GM12878 (cell line): ENCODE results near the gene C14orf39. TPM values are rescaled to one million over a fixed set of nuclear protein-coding genes. Genes with fewer than 3 reads are reported as not detected.

ENCODE experiments used
- ATAC-seq: fragments of 200-7000 bp; cut with Tn5 transposase; 3 replicates; pipeline ENCODE4 v1.9.1; 2020; ENCODE audit warnings: mild to moderate bottlenecking, moderate library complexity
- BruUV-seq: library from RNA; stranded (reverse); fragments of 400-500 nt; replicated peaks from 2 replicates; lab custom pipeline; 2021; lab: Mats Ljungman, UMichigan
- CTCF ChIA-PET: fragments of 300-600 bp; sonication (Branson Sonifier 250); formaldehyde crosslinking; extraction: SDS; loops from one replicate; lab custom pipeline; 2021; ENCODE audit warnings: inconsistent platforms; lab: Yijun Ruan, JAX
- POLR2A ChIA-PET: fragments of 350-600 bp; formaldehyde crosslinking; extraction: SDS; loops from one replicate; lab custom pipeline; 2021; ENCODE audit warnings: inconsistent platforms; lab: Charles Lee
- RAD21 ChIA-PET: fragments of 300-600 bp; sonication (Branson Sonifier 250); formaldehyde crosslinking; loops from one replicate; lab custom pipeline; 2023; ENCODE audit warnings: antibody characterized with exemption; ENCODE audit not compliant: unreplicated experiment; lab: Charles Lee
- SMC1A ChIA-PET: fragments of 300-600 bp; sonication (Branson Sonifier 250); formaldehyde crosslinking; loops from one replicate; lab custom pipeline; 2023; ENCODE audit not compliant: unreplicated experiment, uncharacterized antibody; lab: Charles Lee
- DNase-seq: peaks from one replicate; pipeline ENCODE4 v3.0.0-alpha.2; 2011; ENCODE audit warnings: low read depth, low spot score
- FAIRE-seq: peaks from 3 replicates; lab custom pipeline; 2011; peaks lifted over from hg19 to GRCh38; lab: Jason Lieb, UNC
- H2AFZ ChIP-seq: 2 replicates; pipeline ENCODE4 v1.6.0; 2011; ENCODE audit warnings: low read depth, low read length, control low read depth; ENCODE audit not compliant: control insufficient read depth
- H3K27ac ChIP-seq: 2 replicates; pipeline ENCODE4 v1.5.1; 2011; ENCODE audit warnings: control low read depth; ENCODE audit not compliant: control insufficient read depth, insufficient read depth
- H3K27me3 ChIP-seq, 2 experiments: replicated peaks in 1 of 2; 2 replicates each; pipeline versions ENCODE4 v1.6.0 to v1.6.1; 2011; ENCODE audit warnings: low read length in 1 of 2; ENCODE audit not compliant: control insufficient read depth in 2 of 2, insufficient read depth in 2 of 2
- H3K36me3 ChIP-seq, 2 experiments: 2 replicates each; pipeline ENCODE4 v1.5.1; 2011; ENCODE audit warnings: low read length in 1 of 2; ENCODE audit not compliant: control insufficient read depth in 2 of 2, insufficient read depth in 2 of 2
- H3K4me1 ChIP-seq: 2 replicates; pipeline ENCODE4 v1.6.1; 2011; ENCODE audit warnings: mild to moderate bottlenecking, low read length, moderate library complexity, mixed read lengths; ENCODE audit not compliant: control insufficient read depth, insufficient read depth
- H3K4me2 ChIP-seq: 2 replicates; pipeline ENCODE4 v1.6.0; 2011; ENCODE audit warnings: control low read depth; ENCODE audit not compliant: control insufficient read depth, insufficient read depth
- H3K4me3 ChIP-seq: fragments of 200-600 bp; sonication (generic); 2 replicates; pipeline ENCODE4 v1.5.1; 2016
- H3K79me2 ChIP-seq: 2 replicates; pipeline ENCODE4 v1.6.0; 2011; ENCODE audit warnings: low read length; ENCODE audit not compliant: control insufficient read depth, insufficient read depth
- H3K9ac ChIP-seq: 2 replicates; pipeline ENCODE4 v1.8.0; 2011; ENCODE audit warnings: low read length, control low read depth, mixed read lengths; ENCODE audit not compliant: control insufficient read depth, insufficient read depth
- H3K9me3 ChIP-seq: replicated peaks from 3 replicates; pipeline ENCODE4 v1.5.1; 2011; ENCODE audit warnings: mild to moderate bottlenecking, low read length; ENCODE audit not compliant: control insufficient read depth, insufficient read depth
- H4K20me1 ChIP-seq: 2 replicates; pipeline ENCODE4 v1.6.0; 2011; ENCODE audit not compliant: control insufficient read depth, insufficient read depth
- FOS ChIP-seq: IDR thresholded peaks from 3 replicates; pipeline ENCODE4 v1.6.1; 2011; ENCODE audit warnings: borderline replicate concordance; ENCODE audit not compliant: insufficient read length; ENCODE audit errors: extremely low read depth
- JUND ChIP-seq: IDR thresholded peaks from 2 replicates; pipeline ENCODE4 v1.6.1; 2012; ENCODE audit warnings: low read depth, mild to moderate bottlenecking, low read length, improper control_type of control experiment, moderate library complexity
- NFYA ChIP-seq: IDR thresholded peaks from 2 replicates; pipeline ENCODE4 v1.6.1; 2011; ENCODE audit warnings: low read depth, mild to moderate bottlenecking, low read length, improper control_type of control experiment, borderline replicate concordance
- PML ChIP-seq: IDR thresholded peaks from 2 replicates; pipeline ENCODE4 v1.6.1; 2012; ENCODE audit warnings: low read length, inconsistent platforms
- SMAD1 ChIP-seq: fragments of 450-650 bp; IDR thresholded peaks from 2 replicates; pipeline ENCODE4 v1.6.1; 2018; ENCODE audit warnings: mild to moderate bottlenecking, low read depth; ENCODE audit not compliant: partially characterized antibody
- SUZ12 ChIP-seq: fragments of 200-600 bp; sonication (generic); IDR thresholded peaks from one replicate; pipeline ENCODE4 v1.6.1; 2018; ENCODE audit warnings: antibody characterized with exemption, mild to moderate bottlenecking; ENCODE audit not compliant: unreplicated experiment
- ZBTB40 ChIP-seq: fragments of 450-650 bp; IDR thresholded peaks from 2 replicates; pipeline ENCODE4 v1.6.1; 2016; ENCODE audit warnings: mild to moderate bottlenecking, moderate library complexity, borderline replicate concordance
- WGBS: methylation state at CpG from one replicate; pipeline ENCODE4 v1.1.6; 2016; ENCODE audit warnings: low lambda C conversion rate; ENCODE audit not compliant: insufficient replicate concordance, insufficient coverage; ENCODE audit errors: missing lambda C conversion rate; 5-methylcytosine and 5-hydroxymethylcytosine counted together
- in situ Hi-C: fragments of 300-500 bp; cut with MboI; formaldehyde crosslinking; loops from 9 replicates; pipeline ENCODE4 v1.14.3; 2018; ENCODE audit warnings: mixed read lengths
- intact Hi-C: fragments of 100-400 bp; cut with micrococcal nuclease; formaldehyde crosslinking; loops from one replicate; pipeline ENCODE4 v1.14.2; 2022; ENCODE audit not compliant: unreplicated experiment
- polyA plus RNA-seq, 11 experiments: library from polyadenylated mRNA; depleted of rRNA in 4 of 11; unstranded in 6 of 11; stranded (reverse) in 5 of 11; fragments of >200 nt; fragmentation: Nextera tagmentation in 4 of 11; fragmentation: Illumina TruSeq in 1 of 11; extraction: Ambion mirVana in 4 of 11; extraction: Trizol in 1 of 11; gene quantifications; 1 replicate in 1 of 11; 2 replicates in 10 of 11; pipeline versions ENCODE4 v1.2.1 to v1.2.3, GENCODE V29; 2011 to 2016; ENCODE audit warnings: inconsistent platforms in 2 of 11, missing spikeins in 2 of 11, low read depth in 1 of 11
- total RNA-seq, 4 experiments: library from RNA; depleted of rRNA in 3 of 4; stranded (reverse); fragments of >200 nt in 3 of 4; fragmentation: Illumina TruSeq in 1 of 4; extraction: Trizol in 1 of 4; gene quantifications; 2 replicates each; pipeline versions ENCODE4 v1.2.1 to v1.2.3, GENCODE V29; 2013 to 2021
- TF ChIP-seq, protein P1 (sequence below): fragments of 450-650 bp; IDR thresholded peaks from 2 replicates; pipeline ENCODE4 v1.6.1; 2018; ENCODE audit warnings: borderline replicate concordance, mild to moderate bottlenecking; ENCODE audit not compliant: partially characterized antibody
- TF ChIP-seq, protein P2 (sequence below): IDR thresholded peaks from 2 replicates; pipeline ENCODE4 v1.6.1; 2011; ENCODE audit warnings: borderline replicate concordance, low read depth, mild to moderate bottlenecking, moderate library complexity, low read length; ENCODE audit not compliant: insufficient read depth, poor library complexity, severe bottlenecking
- TF ChIP-seq, protein P3 (sequence below): IDR thresholded peaks from 2 replicates; pipeline ENCODE4 v1.6.1; 2012; ENCODE audit warnings: improper control_type of control experiment, low read depth, low read length; ENCODE audit not compliant: insufficient replicate concordance

Gene C14orf39
- total and polyA plus RNA-seq, 10 of the 15 experiments (the other 5 are each of a cell fraction or from before 2014, with no cell fraction given): 0.24 to 0.31 TPM; not detected in 8

GRCh38 chr14:60487211-60487610 is 1.3 kb upstream of the C14orf39 start:
- WGBS: 4% methylated on average over 2 of the region's 2 CpGs
- ChIA-PET SMC1A (interaction anchor here (1.4 kb wide), 1 partner anchor 137 kb away, joined by 4 read pairs; no protein-coding TSS in a partner anchor), CTCF (no interaction called here), RAD21 (no interaction called here), POLR2A (no interaction called here)
- Histone ChIP-seq H3K79me2 (no peaks in the 10 kb centered on the region), H3K36me3 (no peaks in the 10 kb centered on the region), H3K27ac (no peak overlapping the region), H3K27me3 (peaks cover 0 to 3% of the 10 kb centered on the region in 2 experiments; a peak in 3 of 4 replicates), H4K20me1 (no peaks in the 10 kb centered on the region), H3K4me3 (no peak overlapping the region), H3K9me3 (no peaks in the 10 kb centered on the region), H3K4me2 (no peak overlapping the region), H3K9ac (no peak overlapping the region), H2AFZ (no peak overlapping the region), H3K4me1 (no peaks in the 10 kb centered on the region)
- in situ Hi-C loops (no loop called here), intact Hi-C loops (no loop called here)
- DNase-seq: no peak
- no peak for ATAC-seq
- FAIRE-seq: peak; percentile 54
- no TSS peak for BruUV-seq
- TF ChIP-seq SMAD1 (no peak), JUND (no peak), PML (no peak), FOS (no peak), SUZ12 (no peak), ZBTB40 (no peak), NFYA (no peak)
- TF ChIP-seq, protein P1, sequence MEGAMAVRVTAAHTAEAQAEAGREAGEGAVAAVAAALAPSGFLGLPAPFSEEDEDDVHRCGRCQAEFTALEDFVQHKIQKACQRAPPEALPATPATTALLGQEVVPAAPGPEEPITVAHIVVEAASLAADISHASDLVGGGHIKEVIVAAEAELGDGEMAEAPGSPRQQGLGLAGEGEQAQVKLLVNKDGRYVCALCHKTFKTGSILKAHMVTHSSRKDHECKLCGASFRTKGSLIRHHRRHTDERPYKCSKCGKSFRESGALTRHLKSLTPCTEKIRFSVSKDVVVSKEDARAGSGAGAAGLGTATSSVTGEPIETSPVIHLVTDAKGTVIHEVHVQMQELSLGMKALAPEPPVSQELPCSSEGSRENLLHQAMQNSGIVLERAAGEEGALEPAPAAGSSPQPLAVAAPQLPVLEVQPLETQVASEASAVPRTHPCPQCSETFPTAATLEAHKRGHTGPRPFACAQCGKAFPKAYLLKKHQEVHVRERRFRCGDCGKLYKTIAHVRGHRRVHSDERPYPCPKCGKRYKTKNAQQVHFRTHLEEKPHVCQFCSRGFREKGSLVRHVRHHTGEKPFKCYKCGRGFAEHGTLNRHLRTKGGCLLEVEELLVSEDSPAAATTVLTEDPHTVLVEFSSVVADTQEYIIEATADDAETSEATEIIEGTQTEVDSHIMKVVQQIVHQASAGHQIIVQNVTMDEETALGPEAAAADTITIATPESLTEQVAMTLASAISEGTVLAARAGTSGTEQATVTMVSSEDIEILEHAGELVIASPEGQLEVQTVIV: no peak
- TF ChIP-seq, protein P2, sequence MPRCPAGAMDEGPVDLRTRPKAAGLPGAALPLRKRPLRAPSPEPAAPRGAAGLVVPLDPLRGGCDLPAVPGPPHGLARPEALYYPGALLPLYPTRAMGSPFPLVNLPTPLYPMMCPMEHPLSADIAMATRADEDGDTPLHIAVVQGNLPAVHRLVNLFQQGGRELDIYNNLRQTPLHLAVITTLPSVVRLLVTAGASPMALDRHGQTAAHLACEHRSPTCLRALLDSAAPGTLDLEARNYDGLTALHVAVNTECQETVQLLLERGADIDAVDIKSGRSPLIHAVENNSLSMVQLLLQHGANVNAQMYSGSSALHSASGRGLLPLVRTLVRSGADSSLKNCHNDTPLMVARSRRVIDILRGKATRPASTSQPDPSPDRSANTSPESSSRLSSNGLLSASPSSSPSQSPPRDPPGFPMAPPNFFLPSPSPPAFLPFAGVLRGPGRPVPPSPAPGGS: no peak
- TF ChIP-seq, protein P3, sequence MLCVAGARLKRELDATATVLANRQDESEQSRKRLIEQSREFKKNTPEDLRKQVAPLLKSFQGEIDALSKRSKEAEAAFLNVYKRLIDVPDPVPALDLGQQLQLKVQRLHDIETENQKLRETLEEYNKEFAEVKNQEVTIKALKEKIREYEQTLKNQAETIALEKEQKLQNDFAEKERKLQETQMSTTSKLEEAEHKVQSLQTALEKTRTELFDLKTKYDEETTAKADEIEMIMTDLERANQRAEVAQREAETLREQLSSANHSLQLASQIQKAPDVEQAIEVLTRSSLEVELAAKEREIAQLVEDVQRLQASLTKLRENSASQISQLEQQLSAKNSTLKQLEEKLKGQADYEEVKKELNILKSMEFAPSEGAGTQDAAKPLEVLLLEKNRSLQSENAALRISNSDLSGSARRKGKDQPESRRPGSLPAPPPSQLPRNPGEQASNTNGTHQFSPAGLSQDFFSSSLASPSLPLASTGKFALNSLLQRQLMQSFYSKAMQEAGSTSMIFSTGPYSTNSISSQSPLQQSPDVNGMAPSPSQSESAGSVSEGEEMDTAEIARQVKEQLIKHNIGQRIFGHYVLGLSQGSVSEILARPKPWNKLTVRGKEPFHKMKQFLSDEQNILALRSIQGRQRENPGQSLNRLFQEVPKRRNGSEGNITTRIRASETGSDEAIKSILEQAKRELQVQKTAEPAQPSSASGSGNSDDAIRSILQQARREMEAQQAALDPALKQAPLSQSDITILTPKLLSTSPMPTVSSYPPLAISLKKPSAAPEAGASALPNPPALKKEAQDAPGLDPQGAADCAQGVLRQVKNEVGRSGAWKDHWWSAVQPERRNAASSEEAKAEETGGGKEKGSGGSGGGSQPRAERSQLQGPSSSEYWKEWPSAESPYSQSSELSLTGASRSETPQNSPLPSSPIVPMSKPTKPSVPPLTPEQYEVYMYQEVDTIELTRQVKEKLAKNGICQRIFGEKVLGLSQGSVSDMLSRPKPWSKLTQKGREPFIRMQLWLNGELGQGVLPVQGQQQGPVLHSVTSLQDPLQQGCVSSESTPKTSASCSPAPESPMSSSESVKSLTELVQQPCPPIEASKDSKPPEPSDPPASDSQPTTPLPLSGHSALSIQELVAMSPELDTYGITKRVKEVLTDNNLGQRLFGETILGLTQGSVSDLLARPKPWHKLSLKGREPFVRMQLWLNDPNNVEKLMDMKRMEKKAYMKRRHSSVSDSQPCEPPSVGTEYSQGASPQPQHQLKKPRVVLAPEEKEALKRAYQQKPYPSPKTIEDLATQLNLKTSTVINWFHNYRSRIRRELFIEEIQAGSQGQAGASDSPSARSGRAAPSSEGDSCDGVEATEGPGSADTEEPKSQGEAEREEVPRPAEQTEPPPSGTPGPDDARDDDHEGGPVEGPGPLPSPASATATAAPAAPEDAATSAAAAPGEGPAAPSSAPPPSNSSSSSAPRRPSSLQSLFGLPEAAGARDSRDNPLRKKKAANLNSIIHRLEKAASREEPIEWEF: no peak
